Activated CD8-positive, alpha-beta T cell treated with anti-CD3 and anti-CD28 coated beads, Interleukin-2, amount 10 ng/mL, durations not matched to agents 7 days and 5 days (primary cell): Measurements from ENCODE around the gene NFIC. TPM values are rescaled to one million over a fixed set of nuclear protein-coding genes. Genes with fewer than 3 reads are reported as not detected.
A peak's percentile ranks its signal among the peaks of the same experiment; 100 is the strongest.
"Not testable (repeated sequence)": the region's sequence is repeated elsewhere in the genome, so short reads cannot be mapped to it uniquely, and the experiment has no call there.

ENCODE experiments used
- ATAC-seq: fragments of 150-1000 bp; cut with Tn5 transposase; one replicate; pipeline ENCODE4 v1.10.0; 2021; ENCODE audit warnings: moderate library complexity
- CTCF ChIA-PET: fragments of 350-600 bp; sonication (Branson Sonifier 250); formaldehyde crosslinking; loops from one replicate; lab custom pipeline; 2021; ENCODE audit warnings: antibody characterized with exemption; lab: Charles Lee
- POLR2A ChIA-PET: fragments of 350-600 bp; sonication (Branson Sonifier 250); formaldehyde crosslinking; loops from one replicate; lab custom pipeline; 2021; ENCODE audit warnings: antibody characterized with exemption; lab: Charles Lee
- DNase-seq: peaks from one replicate; pipeline ENCODE4 v3.0.0-alpha.2; 2020
- H3K27ac Mint-ChIP-seq: one replicate; pipeline ENCODE4 v1.8.0; 2021; ENCODE audit warnings: mild to moderate bottlenecking, mixed read lengths
- H3K27me3 Mint-ChIP-seq: one replicate; pipeline ENCODE4 v1.8.0; 2021; ENCODE audit warnings: low read depth, mixed read lengths
- H3K36me3 Mint-ChIP-seq: one replicate; pipeline ENCODE4 v1.8.0; 2021; ENCODE audit warnings: low read depth, mixed read lengths
- H3K4me1 Mint-ChIP-seq: one replicate; pipeline ENCODE4 v1.8.0; 2021; ENCODE audit warnings: low read depth, mixed read lengths
- H3K4me3 Mint-ChIP-seq: one replicate; pipeline ENCODE4 v1.8.0; 2021; ENCODE audit warnings: mild to moderate bottlenecking, mixed read lengths
- H3K9me3 Mint-ChIP-seq: one replicate; pipeline ENCODE4 v1.8.0; 2022; ENCODE audit warnings: mixed read lengths; ENCODE audit not compliant: insufficient read depth
- total RNA-seq, 2 experiments: library from RNA; stranded (reverse); gene quantifications; one replicate each; pipeline ENCODE4 v1.2.3, GENCODE V29; 2021

Gene NFIC
- total RNA-seq, 2 experiments from 2014 or later = 13.4 to 14.0 TPM

DNA sequence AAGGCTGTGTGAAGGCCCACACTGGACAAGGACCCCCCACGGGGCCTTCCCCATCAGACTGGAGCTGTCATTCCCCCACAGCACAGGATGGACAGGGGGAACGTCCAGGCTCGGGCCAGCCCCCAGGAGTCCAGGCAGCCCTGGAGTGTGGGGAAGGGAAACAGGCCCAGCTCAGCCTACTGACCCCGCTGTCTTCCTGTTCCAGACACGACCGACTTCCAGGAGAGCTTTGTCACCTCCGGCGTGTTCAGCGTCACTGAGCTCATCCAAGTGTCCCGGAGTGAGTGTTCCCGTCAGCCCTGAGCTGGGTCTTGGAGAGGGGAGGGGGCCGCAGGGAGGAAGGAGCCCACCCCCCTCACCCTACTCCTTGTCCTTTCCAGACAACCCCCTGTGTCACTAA lies 66.9 kb downstream of the NFIC start:
- Mint-ChIP-seq H3K4me3 (no peak overlapping the region), H3K4me1 (peaks cover 14% of the 10 kb centered on the region), H3K9me3 (no peaks in the 10 kb centered on the region), H3K27ac (no peak overlapping the region), H3K27me3 (no peaks in the 10 kb centered on the region), H3K36me3 (peaks cover 15% of the 10 kb centered on the region)
- CTCF ChIA-PET = no interaction called here
- DNase-seq (no peak), ATAC-seq (no peak)
- POLR2A ChIA-PET = no interaction called here

DNA sequence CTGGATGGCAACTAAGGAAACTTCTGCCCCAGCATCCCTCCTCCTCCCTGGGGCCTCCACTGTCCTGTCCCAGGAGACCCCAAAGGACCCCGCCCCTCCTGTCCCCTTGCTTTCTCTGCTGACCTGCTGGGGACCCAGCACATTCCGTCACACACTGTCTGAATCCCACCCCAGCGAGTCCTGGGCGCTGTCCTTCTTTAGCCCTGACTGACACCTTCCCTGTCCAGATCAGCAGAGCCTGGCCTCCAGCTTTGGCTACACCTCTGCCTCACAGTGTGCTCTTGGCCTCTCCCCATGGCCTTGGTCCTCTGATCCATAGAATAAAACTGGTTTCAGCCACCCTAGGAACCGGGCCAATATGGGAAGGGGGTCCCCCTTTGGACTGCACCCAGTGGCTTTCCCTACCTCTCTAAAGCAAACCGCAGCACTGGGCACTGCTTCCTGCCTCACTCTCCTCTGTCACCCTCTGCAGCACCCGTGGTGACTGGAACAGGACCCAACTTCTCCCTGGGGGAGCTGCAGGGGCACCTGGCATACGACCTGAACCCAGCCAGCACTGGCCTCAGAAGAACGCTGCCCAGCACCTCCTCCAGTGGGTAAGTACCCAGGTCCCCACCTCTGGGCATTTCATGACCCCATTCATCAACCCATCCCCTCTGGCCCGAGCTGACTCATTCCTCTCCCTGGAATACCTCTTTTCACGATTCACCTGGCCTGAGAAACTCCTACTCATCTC lies 67.6 kb downstream of the NFIC start:
- H3K4me3 Mint-ChIP-seq = peak overlapping the region; percentile 96
- DNase-seq = no peak
- POLR2A ChIA-PET = interaction anchor here (0.6 kb wide), 1 partner anchor 11 kb away, joined by 3 read pairs; no protein-coding TSS in a partner anchor

DNA sequence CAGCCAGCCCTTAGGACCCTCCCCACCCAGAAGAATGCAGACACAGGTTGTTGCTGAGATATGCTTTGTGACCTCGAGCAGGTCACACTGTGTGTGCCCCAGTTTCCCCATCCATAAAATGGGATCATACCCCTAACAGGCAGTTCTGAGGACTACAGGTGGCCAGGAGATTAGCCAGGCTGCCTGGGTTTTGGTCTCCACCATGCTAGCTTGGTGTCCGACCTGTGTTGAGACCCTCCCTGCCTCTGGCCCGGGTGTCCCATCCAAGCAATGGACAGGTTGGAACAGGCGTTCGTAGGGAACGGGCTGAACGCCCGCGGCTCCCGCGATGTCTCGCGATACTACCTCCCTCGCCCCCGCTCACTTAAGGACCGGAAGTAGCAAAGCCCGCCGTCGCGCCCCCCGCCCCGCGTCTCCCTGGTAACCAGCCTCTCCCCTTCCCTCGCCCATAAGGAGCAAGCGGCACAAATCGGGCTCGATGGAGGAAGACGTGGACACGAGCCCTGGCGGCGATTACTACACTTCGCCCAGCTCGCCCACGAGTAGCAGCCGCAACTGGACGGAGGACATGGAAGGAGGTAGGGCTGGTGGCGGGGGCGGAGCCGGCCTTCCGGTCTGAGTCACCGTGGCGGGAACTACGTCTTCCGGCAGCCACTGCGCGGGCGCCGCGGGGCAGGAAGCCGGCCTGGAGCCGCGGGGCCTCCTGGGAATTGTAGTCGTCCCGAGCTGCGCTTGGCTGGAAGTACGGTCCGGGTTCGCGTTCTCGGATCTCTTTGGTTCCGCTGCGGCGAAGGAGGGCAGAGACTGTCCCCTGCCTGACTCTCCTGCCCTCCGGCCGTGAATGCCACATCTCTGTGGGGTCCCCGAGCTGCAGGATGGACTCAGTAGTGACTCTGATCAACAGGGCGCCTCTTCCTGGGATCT lies 68.5 kb downstream of the NFIC start:
- ATAC-seq = peak; percentile 97

More for the DNA sequence above, 67.6 kb downstream of the NFIC start:
- CTCF ChIA-PET = interaction anchor here (0.5 to 1.2 kb wide), 2 partner anchors 48 to 129 kb away, joined by 3 to 4 read pairs; no protein-coding TSS in a partner anchor
- no peak for ATAC-seq
- Mint-ChIP-seq H3K27ac (peak overlapping the region; percentile 99), H3K36me3 (peaks cover 15% of the 10 kb centered on the region), H3K27me3 (no peaks in the 10 kb centered on the region), H3K9me3 (no peaks in the 10 kb centered on the region), H3K4me1 (peaks cover 14% of the 10 kb centered on the region)

DNA sequence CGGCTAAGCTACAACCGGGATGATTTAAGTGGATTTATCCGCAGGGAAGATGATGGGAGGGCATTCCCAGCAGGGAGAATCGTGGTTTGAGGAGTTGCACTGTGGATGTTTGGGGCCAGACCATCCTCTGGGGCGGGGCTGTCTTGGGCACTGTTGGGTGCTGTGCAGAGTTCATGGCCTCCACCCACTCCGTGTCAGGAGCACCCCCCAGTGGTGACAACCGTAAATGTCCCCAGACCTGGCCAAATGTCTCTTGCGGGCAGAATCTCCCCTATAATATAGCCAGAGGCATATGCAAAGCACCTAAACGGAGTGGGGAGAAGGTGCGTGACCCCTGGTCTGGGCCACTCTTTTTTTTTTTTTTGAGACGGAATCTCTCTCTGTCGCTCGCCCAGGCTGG lies 73.7 kb downstream of the NFIC start:
- H3K27ac Mint-ChIP-seq = no peak overlapping the region
- no peak overlapping the region for H3K4me3 Mint-ChIP-seq
- ChIA-PET POLR2A (no interaction called here), CTCF (interaction anchor here (0.6 to 2.7 kb wide), 4 partner anchors 9 to 135 kb away, joined by 3 to 10 read pairs (median 4); no protein-coding TSS in a partner anchor)
- no peaks in the 10 kb centered on the region for H3K9me3 Mint-ChIP-seq
- H3K27me3 Mint-ChIP-seq = no peaks in the 10 kb centered on the region
- H3K4me1 Mint-ChIP-seq = peaks cover 16% of the 10 kb centered on the region
- H3K36me3 Mint-ChIP-seq = peaks cover 5% of the 10 kb centered on the region
- DNase-seq (peak; percentile 61), ATAC-seq (peak; percentile 30)

More for the DNA sequence above, 68.5 kb downstream of the NFIC start:
- CTCF ChIA-PET = interaction anchor here (0.5 to 1.2 kb wide), 2 partner anchors 49 to 130 kb away, joined by 3 to 4 read pairs; no protein-coding TSS in a partner anchor
- H3K36me3 Mint-ChIP-seq = peaks cover 15% of the 10 kb centered on the region
- peaks cover 14% of the 10 kb centered on the region for H3K4me1 Mint-ChIP-seq
- H3K27ac Mint-ChIP-seq = peak overlapping the region; percentile 99
- no peaks in the 10 kb centered on the region for H3K9me3 Mint-ChIP-seq
- H3K4me3 Mint-ChIP-seq = peak overlapping the region; percentile 96
- H3K27me3 Mint-ChIP-seq = no peaks in the 10 kb centered on the region
- peak; percentile 97 for DNase-seq
- POLR2A ChIA-PET = interaction anchor here (0.6 to 0.7 kb wide), 3 partner anchors 72 to 127 kb away, joined by 3 to 5 read pairs (median 3); no protein-coding TSS in a partner anchor

DNA sequence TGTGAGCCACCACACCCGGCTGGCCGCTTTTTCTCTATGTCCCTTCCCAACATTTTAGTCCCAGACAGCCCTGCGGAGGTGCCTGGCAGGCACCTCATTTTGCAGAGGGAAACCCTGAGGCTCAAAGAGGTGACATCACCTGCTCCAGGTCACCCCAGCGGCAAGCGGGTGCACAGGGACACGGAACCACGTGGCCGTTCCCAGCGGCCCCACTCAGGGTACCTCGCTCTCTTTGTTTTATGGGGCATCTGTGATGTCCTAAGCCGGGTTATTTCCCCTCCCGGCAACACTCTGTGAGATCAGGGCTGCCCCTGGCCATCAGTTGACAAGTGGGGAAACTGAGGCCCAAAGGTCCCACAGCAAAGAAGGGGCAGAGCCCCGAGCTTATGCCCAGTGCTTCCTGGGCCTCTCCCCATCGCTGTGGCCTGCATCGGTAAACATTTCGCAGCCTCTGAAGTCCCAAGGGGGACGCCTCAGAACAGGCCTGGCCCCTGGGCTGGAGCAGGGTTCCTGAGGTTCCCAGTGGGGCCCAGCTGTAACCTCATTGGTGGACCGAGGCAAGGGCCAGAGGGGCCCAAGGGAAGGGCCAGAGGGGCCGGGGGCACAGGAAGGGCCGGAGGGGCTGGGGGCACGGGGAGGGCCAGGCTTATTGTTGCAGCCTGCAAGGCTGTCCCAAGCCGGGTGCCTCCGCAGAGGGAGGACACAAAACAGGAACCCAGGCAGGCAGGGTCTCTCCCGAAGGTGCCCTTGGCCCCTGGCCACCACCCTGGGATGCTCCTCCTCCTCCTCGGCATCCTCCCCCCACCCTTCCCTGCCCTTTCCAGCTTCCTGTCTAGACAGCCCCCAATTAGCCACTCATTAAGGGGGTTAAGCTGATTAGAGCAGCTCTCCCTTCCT lies 75.0 kb downstream of the NFIC start:
- H3K4me3 Mint-ChIP-seq = no peak overlapping the region
- DNase-seq (no peak), ATAC-seq (no peak)
- H3K4me1 Mint-ChIP-seq = peaks cover 10% of the 10 kb centered on the region
- peaks cover 2% of the 10 kb centered on the region for H3K36me3 Mint-ChIP-seq
- no peaks in the 10 kb centered on the region for H3K27me3 Mint-ChIP-seq
- ChIA-PET POLR2A (no interaction called here), CTCF (interaction anchor here (0.6 kb wide), 1 partner anchor 12 kb away, joined by 3 read pairs; no protein-coding TSS in a partner anchor)
- H3K9me3 Mint-ChIP-seq = no peaks in the 10 kb centered on the region
- no peak overlapping the region for H3K27ac Mint-ChIP-seq

DNA sequence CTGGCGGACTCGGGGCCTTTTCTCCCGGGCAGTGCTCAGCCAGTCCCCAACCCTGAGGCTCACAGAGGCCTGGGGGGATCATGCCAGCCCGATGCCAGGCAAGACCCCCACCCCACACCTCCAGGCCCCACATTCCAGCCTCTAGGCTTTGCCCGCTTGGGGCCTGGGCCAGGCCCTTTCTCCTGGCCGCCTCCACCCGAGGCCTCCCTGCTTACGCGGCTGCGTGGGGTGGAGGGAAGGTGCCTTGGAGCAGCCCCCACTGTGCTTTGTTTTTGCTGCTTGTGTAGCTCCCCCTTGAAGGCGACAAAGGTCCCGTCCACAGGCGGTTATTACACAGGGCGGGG lies 75.6 kb downstream of the NFIC start:
- ChIA-PET CTCF (interaction anchor here (1.3 kb wide), 1 partner anchor 137 kb away, joined by 3 read pairs; no protein-coding TSS in a partner anchor), POLR2A (no interaction called here)
- Mint-ChIP-seq H3K27me3 (no peaks in the 10 kb centered on the region), H3K4me1 (peaks cover 10% of the 10 kb centered on the region), H3K36me3 (peaks cover 2% of the 10 kb centered on the region), H3K27ac (no peak overlapping the region), H3K9me3 (no peaks in the 10 kb centered on the region), H3K4me3 (no peak overlapping the region)
- DNase-seq (no peak), ATAC-seq (no peak)

DNA sequence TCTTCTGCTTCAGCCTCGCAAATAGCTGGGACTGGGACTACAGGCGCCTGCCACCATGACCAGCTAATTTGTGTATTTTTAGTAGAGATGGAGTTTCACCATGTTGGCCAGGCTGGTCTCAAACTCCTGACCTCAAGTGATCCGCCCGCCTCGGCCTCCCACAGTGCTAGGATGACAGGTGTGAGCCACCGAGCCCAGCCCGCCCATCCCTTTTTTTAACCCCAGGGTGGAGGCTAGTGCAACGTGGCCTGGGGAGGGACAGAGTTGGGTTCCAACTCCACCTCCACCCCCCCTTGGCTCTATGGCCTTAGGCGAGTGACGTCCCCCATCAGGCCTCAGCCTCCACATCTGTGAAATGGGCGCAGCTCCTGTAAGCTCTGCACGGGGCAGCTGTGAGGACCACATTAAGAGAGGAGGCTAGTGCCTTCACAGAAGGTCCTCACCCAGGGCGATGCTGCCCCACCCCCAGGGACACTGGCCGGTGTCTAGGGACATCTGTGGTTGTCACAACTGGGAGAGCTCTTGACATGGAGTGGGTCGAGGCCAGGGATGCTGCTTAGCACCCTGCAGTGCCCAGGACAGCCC lies 76.2 kb downstream of the NFIC start:
- ChIA-PET POLR2A (no interaction called here), CTCF (interaction anchor here (1.3 kb wide), 1 partner anchor 137 kb away, joined by 3 read pairs; no protein-coding TSS in a partner anchor)
- peaks cover 2% of the 10 kb centered on the region for H3K36me3 Mint-ChIP-seq
- no peak overlapping the region for H3K27ac Mint-ChIP-seq
- H3K27me3 Mint-ChIP-seq = no peaks in the 10 kb centered on the region
- H3K4me1 Mint-ChIP-seq = peaks cover 10% of the 10 kb centered on the region
- ATAC-seq (no peak), DNase-seq (no peak)
- H3K9me3 Mint-ChIP-seq = no peaks in the 10 kb centered on the region
- no peak overlapping the region for H3K4me3 Mint-ChIP-seq

DNA sequence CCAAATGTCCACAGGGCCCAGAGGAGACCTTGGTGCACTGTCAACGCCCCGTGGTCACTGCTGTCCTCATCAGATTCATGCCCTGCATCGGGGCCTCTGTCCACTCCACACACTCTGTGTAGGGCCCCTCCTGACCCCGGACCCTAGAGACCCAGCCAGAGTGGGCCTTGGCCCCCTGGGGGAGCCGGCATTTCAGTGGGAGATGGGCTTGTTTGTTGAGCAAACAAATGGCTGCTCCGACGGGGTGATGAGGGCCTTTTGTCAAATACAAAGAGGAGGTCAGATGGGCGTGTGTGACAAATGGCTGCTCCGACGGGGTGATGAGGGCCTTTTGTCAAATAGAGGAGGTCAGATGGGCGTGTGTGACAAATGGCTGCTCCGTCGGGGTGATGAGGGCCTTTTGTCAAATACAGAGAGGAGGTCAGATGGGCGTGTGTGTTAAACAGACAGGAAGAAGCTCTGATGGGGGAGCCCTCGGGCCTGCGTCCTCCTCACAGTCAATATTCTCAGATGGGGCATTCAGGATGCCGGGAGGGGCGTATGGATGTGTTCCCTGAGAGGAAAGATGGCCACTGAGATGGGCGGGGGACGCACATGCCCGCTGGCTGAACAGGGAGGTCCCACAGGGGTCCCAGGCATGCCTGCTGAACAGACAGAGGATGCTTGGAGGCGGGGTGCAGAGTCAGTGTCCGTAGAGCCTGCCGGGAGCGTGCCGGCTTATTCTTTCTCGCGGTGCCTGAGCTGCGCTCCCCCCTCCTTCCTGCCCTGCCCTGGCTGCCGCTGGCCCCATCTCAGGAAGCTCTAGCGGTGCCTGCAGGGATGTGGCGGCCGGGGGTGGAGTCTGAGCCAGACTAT lies 77.7 kb downstream of the NFIC start:
- Mint-ChIP-seq H3K27me3 (no peaks in the 10 kb centered on the region), H3K9me3 (no peaks in the 10 kb centered on the region), H3K4me3 (no peak overlapping the region), H3K27ac (no peak overlapping the region), H3K36me3 (no peaks in the 10 kb centered on the region), H3K4me1 (peaks cover 10% of the 10 kb centered on the region)
- no peak for DNase-seq
- ChIA-PET POLR2A (no interaction called here), CTCF (interaction anchor here (0.9 kb wide), 1 partner anchor 15 kb away, joined by 3 read pairs; no protein-coding TSS in a partner anchor)
- no peak for ATAC-seq

DNA sequence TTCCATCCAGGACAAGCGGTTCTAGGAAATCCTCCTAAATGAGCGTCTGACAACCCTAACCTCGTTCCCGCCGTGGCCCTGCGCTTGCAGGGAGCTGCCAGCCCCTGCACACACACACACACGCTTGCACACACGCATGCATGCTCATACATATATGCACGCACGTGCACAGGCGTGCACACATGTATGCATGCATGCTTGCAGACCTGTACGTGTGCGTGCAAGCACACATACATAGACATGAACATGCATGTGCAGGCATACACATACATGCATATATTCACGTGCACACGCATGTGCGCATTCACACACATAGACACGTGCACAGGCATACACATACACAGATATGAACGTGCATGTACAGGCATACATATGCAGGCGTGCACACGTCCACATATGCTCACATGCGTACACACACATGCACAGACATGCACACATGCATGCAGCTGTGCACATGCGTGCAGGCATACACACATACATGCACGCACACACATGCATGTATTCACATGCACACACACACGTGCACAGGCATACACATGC lies 78.4 kb downstream of the NFIC start:
- Mint-ChIP-seq H3K27me3 (no peaks in the 10 kb centered on the region), H3K4me1 (peaks cover 10% of the 10 kb centered on the region), H3K4me3 (no peak overlapping the region), H3K9me3 (no peaks in the 10 kb centered on the region), H3K36me3 (no peaks in the 10 kb centered on the region), H3K27ac (no peak overlapping the region)
- POLR2A ChIA-PET = no interaction called here
- ATAC-seq = no peak
- CTCF ChIA-PET = interaction anchor here (0.9 to 1.5 kb wide), 2 partner anchors 15 to 16 kb away, joined by 3 read pairs; no protein-coding TSS in a partner anchor
- no peak for DNase-seq

DNA sequence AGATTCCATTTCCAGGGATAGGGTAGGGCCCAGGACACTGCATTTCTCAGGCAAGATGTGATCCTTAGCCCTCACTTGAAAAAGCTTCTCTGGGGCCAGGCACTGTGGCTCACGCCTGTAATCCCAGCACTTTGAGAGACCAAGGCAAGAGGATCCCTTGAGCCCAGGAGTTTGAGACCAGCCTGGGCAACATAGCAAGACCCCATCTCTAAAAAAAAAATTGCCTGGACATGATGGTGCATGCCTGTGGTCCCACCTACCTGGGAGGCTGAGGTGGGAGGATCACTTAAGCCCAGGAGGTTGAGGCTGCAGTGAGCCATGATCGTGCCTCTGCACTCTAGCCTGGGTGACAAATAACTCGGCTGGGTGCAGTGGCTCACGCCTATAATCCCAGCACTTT lies 80.3 kb downstream of the NFIC start:
- H3K27ac Mint-ChIP-seq, CTCF ChIA-PET, DNase-seq, ATAC-seq, H3K27me3 Mint-ChIP-seq, H3K4me3 Mint-ChIP-seq, H3K36me3 Mint-ChIP-seq, H3K9me3 Mint-ChIP-seq: not testable (repeated sequence)
- H3K4me1 Mint-ChIP-seq = peaks cover 15% of the 10 kb centered on the region
- POLR2A ChIA-PET = interaction anchor here (0.6 kb wide), 1 partner anchor 1382 kb away, joined by 4 read pairs; no protein-coding TSS in a partner anchor
